Activated T-cell treated with anti-CD3 and anti-CD28 coated beads, Interleukin-2, amount 50 U/mL, for 72 hours (primary cell): ENCODE data around the gene BEGAIN. TPM values are rescaled to one million over a fixed set of nuclear protein-coding genes. Genes with fewer than 3 reads are reported as not detected.

Experiments
- ATAC-seq, 2 donors: fragments of 150-1000 bp; cut with Tn5 transposase; replicated peaks in 1 of 2; 2 replicates each; pipeline ENCODE4 v1.10.0; 2021; ENCODE audit warnings: moderate library complexity in 2 of 2, mild to moderate bottlenecking in 1 of 2
- DNase-seq, 2 donors: peaks; one replicate each; pipeline ENCODE4 v3.0.0; 2021 to 2022; ENCODE audit warnings: mixed read lengths in 1 of 2
- H3K27ac Mint-ChIP-seq: one replicate; pipeline ENCODE4 v1.8.0; 2022; ENCODE audit warnings: mild to moderate bottlenecking, moderate library complexity, mixed read lengths
- H3K27me3 Mint-ChIP-seq: one replicate; pipeline ENCODE4 v1.8.0; 2022; ENCODE audit warnings: low read depth, mixed read lengths
- H3K36me3 Mint-ChIP-seq, 2 donors: one replicate each; pipeline ENCODE4 v1.8.0; 2022; ENCODE audit warnings: mixed read lengths in 2 of 2, mild to moderate bottlenecking in 1 of 2; ENCODE audit not compliant: insufficient read depth in 2 of 2
- H3K4me1 Mint-ChIP-seq: one replicate; pipeline ENCODE4 v1.8.0; 2022; ENCODE audit warnings: low read depth, mixed read lengths
- H3K4me3 Mint-ChIP-seq, 2 donors: one replicate each; pipeline ENCODE4 v1.8.0; 2022; ENCODE audit warnings: mild to moderate bottlenecking in 2 of 2, mixed read lengths in 2 of 2, moderate library complexity in 2 of 2
- H3K9me3 Mint-ChIP-seq, 2 donors: one replicate each; pipeline ENCODE4 v1.8.0; 2022; ENCODE audit warnings: mixed read lengths in 2 of 2
- total RNA-seq, 2 donors: library from RNA; stranded (reverse); gene quantifications; one replicate each; pipeline ENCODE4 v1.2.3, GENCODE V29; 2022

The BEGAIN gene
- total RNA-seq, 2 donors from 2014 or later = 2.6 to 2.8 TPM

- H3K9me3 Mint-ChIP-seq = peaks cover 0 to 1% of the 10 kb centered on the region in 2 donors
- H3K27ac Mint-ChIP-seq = no peak overlapping the region
- no peaks in the 10 kb centered on the region for H3K36me3 Mint-ChIP-seq
- no peak overlapping the region for H3K4me3 Mint-ChIP-seq
- ATAC-seq = no peak
- DNase-seq = no peak
- no peaks in the 10 kb centered on the region for H3K27me3 Mint-ChIP-seq
- peaks cover 18% of the 10 kb centered on the region for H3K4me1 Mint-ChIP-seq
These were observed 33.3 kb upstream of the BEGAIN start for GRCh38 chr14:100620255-100621100.

- H3K36me3 Mint-ChIP-seq = no peaks in the 10 kb centered on the region
- no peaks in the 10 kb centered on the region for H3K27me3 Mint-ChIP-seq
- no peaks in the 10 kb centered on the region for H3K9me3 Mint-ChIP-seq
- peaks cover 18% of the 10 kb centered on the region for H3K4me1 Mint-ChIP-seq
- DNase-seq = no peak
- no peak for ATAC-seq
- no peak overlapping the region for H3K4me3 Mint-ChIP-seq
- H3K27ac Mint-ChIP-seq = no peak overlapping the region
These were observed 32.4 kb upstream of the BEGAIN start for GRCh38 chr14:100619396-100620254.

DNA sequence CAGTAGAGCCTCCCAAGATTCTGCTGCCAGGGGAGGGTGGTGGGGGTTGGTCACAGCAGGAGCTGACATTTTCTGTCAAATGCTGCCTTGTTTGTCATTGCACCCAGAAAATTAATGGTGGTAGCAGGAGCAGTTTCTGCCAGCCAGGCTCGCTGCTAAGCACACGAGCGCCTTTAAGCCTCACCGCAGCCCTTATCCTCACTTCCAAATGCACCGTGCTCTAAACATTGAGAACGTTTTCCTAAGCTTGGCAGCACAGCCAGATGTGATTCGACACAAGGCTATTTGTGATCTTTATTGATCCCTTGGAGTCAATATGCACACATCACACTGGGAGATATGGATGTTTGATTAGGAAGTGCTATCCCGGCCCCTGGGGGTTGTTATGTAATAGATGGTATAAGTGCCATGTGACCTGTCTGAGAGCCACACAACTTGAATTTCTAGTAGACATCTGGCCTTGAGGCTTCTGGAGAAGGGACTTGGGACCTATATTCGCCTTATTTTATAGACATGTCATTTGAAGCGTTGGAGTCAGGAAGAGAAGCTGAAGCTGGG, 31.6 kb upstream of the BEGAIN start:
- Mint-ChIP-seq H3K4me3 (no peak overlapping the region), H3K36me3 (no peaks in the 10 kb centered on the region), H3K27ac (no peak overlapping the region), H3K9me3 (no peaks in the 10 kb centered on the region), H3K4me1 (peaks cover 18% of the 10 kb centered on the region), H3K27me3 (no peaks in the 10 kb centered on the region)
- ATAC-seq = no peak
- DNase-seq = no peak

DNA sequence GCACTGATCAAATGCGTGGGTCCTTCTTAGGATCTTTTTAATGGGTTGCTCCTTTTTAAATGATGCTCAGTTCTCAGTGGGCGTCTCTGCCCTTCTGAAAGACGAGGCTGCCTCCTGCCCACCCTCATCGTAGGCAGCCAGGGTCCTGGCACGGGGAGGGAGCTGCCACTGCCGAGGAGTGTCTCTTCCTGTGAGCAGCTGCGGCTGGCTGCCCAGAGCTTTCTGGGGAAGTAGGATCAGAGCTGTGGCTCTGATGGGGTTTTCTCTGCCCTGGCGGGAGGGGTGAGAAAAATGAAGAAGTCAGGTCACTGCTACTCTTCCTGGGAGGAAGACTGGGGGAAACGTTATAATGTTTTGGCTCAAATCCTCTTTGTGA, 31.1 kb upstream of the BEGAIN start:
- Mint-ChIP-seq H3K27me3 (no peaks in the 10 kb centered on the region), H3K9me3 (no peaks in the 10 kb centered on the region), H3K27ac (no peak overlapping the region), H3K36me3 (no peaks in the 10 kb centered on the region), H3K4me1 (peaks cover 18% of the 10 kb centered on the region), H3K4me3 (no peak overlapping the region)
- no peak for DNase-seq
- ATAC-seq = no peak

- H3K9me3 Mint-ChIP-seq = no peaks in the 10 kb centered on the region
- ATAC-seq = peak in 1 of 2 donors; percentile 19
These were observed 30.4 kb upstream of the BEGAIN start for GRCh38 chr14:100617410-100618317.

GRCh38 chr14:100616854-100617409, 29.7 kb upstream of the BEGAIN start:
- no peak overlapping the region for H3K4me3 Mint-ChIP-seq
- H3K27me3 Mint-ChIP-seq = no peaks in the 10 kb centered on the region
- ATAC-seq (no peak), DNase-seq (no peak)
- peak overlapping the region; percentile 27 for H3K27ac Mint-ChIP-seq
- peaks cover 18% of the 10 kb centered on the region for H3K4me1 Mint-ChIP-seq
- no peaks in the 10 kb centered on the region for H3K9me3 Mint-ChIP-seq
- H3K36me3 Mint-ChIP-seq = no peaks in the 10 kb centered on the region

More at GRCh38 chr14:100617410-100618317, 30.4 kb upstream of the BEGAIN start:
- no peaks in the 10 kb centered on the region for H3K36me3 Mint-ChIP-seq
- peak overlapping the region; percentile 27 for H3K27ac Mint-ChIP-seq
- H3K4me1 Mint-ChIP-seq = peaks cover 18% of the 10 kb centered on the region
- DNase-seq = no peak
- peak overlapping the region in 1 of 2 donors; percentile 35 for H3K4me3 Mint-ChIP-seq
- no peaks in the 10 kb centered on the region for H3K27me3 Mint-ChIP-seq

DNA sequence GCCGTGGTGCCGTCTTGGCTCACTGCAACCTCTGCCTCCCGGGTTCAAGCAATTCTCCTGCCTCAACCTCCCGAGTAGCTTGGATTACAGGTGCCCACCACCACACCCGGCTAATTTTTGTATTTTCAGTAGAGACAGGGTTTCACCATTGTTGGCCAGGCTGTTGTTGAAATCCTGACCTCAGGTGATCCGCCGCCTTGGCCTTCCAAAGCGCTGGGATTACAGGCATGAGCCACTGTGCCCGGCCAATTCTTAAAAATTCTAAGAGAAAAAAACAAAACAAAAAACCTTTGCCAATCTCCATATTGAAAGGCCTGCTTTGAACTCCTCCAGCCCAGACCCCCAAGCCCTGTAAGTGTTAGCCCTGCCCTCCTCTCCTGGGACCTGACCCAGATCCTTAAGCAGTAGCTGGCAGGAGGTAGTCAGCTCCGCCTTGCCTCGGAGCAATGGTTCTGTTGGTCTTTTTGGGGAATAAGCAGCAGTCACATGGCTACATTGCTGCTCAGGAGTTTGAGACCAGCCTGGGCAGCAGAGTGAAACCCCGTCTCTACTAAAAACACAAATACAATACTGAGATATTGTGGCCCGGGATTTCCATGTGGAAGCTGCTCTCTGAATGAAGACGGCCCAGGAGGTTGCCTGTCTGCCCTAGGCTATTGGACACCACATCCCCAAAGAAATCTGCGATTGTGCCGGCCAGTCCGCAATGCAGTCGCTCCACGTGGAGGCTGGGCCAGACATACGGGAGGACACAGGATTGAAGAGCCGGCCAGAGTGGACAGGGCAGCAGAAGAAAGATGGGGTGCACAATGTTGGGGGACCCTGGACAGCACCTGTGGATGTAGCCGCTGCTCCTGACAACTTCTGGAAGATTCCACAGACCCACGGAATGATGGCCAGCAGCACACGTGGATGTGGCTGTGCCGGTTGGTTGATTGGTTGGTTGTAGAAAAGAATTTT, 28.8 kb upstream of the BEGAIN start:
- H3K9me3 Mint-ChIP-seq = no peaks in the 10 kb centered on the region
- no peaks in the 10 kb centered on the region for H3K36me3 Mint-ChIP-seq
- H3K27me3 Mint-ChIP-seq = no peaks in the 10 kb centered on the region
- no peak overlapping the region for H3K27ac Mint-ChIP-seq
- no peak overlapping the region for H3K4me3 Mint-ChIP-seq
- DNase-seq (no peak), ATAC-seq (no peak)
- peaks cover 18% of the 10 kb centered on the region for H3K4me1 Mint-ChIP-seq

GRCh38 chr14:100614803-100615202, 27.6 kb upstream of the BEGAIN start:
- no peak for ATAC-seq
- no peaks in the 10 kb centered on the region for H3K36me3 Mint-ChIP-seq
- no peaks in the 10 kb centered on the region for H3K27me3 Mint-ChIP-seq

DNA sequence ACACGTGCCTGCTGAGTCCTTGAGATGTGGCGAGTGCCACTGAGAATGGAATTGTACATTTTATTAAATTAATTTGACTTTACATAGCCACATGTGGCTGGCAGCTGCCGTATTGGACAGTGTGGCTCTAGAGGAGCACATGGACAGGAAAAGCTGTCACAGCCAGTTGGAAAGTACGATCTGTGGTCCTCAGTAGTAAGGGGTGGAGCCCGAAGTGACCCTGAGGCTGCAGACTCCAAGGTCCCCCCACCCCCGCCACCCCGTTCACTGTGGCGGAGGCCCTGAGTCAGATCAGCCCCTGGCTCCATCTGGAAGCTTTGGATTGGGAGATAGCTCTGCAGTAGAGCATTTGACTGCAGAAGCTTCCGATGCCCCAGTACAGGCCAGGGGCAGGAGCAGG, 25.8 kb upstream of the BEGAIN start:
- no peak overlapping the region for H3K27ac Mint-ChIP-seq
- H3K36me3 Mint-ChIP-seq = no peaks in the 10 kb centered on the region
- ATAC-seq (no peak), DNase-seq (no peak)
- peaks cover 11% of the 10 kb centered on the region for H3K4me1 Mint-ChIP-seq
- H3K9me3 Mint-ChIP-seq = no peaks in the 10 kb centered on the region
- no peak overlapping the region for H3K4me3 Mint-ChIP-seq
- H3K27me3 Mint-ChIP-seq = no peaks in the 10 kb centered on the region

More at GRCh38 chr14:100614803-100615202, 27.6 kb upstream of the BEGAIN start:
- Mint-ChIP-seq H3K4me3 (no peak overlapping the region), H3K9me3 (no peaks in the 10 kb centered on the region), H3K27ac (no peak overlapping the region), H3K4me1 (peaks cover 18% of the 10 kb centered on the region)
- DNase-seq = no peak

DNA sequence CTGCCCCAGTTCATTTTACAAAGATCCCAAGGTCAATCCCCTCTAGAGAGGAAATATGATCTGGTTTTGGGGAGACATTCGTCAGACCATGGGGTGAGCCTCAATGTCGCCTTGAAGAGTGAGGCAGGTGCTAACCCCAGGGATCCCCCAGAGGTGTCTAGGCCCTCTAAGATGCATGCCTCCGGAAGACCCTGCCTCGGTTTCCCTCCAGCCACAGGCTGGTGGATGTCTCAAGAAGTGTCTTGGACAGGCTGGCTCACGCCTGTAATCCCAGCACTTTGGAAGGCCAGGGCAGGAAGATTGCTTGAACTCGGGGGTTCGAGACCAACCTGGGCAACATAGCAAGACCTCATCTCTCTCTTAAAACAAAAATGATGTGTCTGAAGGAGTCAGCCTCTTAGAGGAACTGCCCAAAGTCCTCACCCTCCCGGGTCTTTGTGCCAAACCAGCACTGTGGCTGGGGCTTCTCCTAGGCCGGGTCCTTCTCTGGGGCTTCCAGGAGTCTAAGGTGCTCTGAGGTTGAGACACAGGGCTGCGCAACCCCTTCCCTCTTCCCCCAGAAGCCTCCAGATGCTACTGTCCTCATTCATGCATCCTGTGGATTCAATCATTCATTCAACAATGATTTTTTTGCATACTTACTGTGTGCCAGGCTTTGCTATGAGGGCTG, 24.7 kb upstream of the BEGAIN start:
- peaks cover under 1% of the 10 kb centered on the region for H3K4me1 Mint-ChIP-seq
- no peak overlapping the region for H3K4me3 Mint-ChIP-seq
- DNase-seq (no peak), ATAC-seq (no peak)
- H3K27me3 Mint-ChIP-seq = no peaks in the 10 kb centered on the region
- H3K36me3 Mint-ChIP-seq = no peaks in the 10 kb centered on the region
- no peaks in the 10 kb centered on the region for H3K9me3 Mint-ChIP-seq
- H3K27ac Mint-ChIP-seq = no peak overlapping the region
